GM12873 (cell line): ENCODE results near the gene OTOS.

Experiments used
- CTCF ChIP-seq: IDR thresholded peaks from 2 replicates; pipeline ENCODE4 v1.5.1; 2012; ENCODE audit warnings: low read depth, mild to moderate bottlenecking, moderate library complexity, low read length, control low read depth; ENCODE audit not compliant: insufficient read depth; ENCODE audit errors: missing control alignments

Gene OTOS

GRCh38 chr2:240140511-240140910 lies at the start of gene OTOS:
OTOS (minus strand) TSS chr2:240140658; CDS start chr2:240140326, 332 bp downstream.
- TF ChIP-seq CTCF = no peak

- no peak for TF ChIP-seq CTCF
Observed at GRCh38 chr2:240189686-240190085, 49.2 kb upstream of the OTOS start.

GRCh38 chr2:240187989-240188590 lies 47.6 kb upstream of the OTOS start:
- TF ChIP-seq CTCF = no peak

GRCh38 chr2:240186191-240186725 lies 45.8 kb upstream of the OTOS start:
- no peak for TF ChIP-seq CTCF

GRCh38 chr2:240184656-240185055 lies 44.2 kb upstream of the OTOS start:
- no peak for TF ChIP-seq CTCF

GRCh38 chr2:240183875-240184590 lies 43.6 kb upstream of the OTOS start:
- TF ChIP-seq CTCF = no peak

GRCh38 chr2:240183006-240183874 lies 42.8 kb upstream of the OTOS start:
- TF ChIP-seq CTCF = no peak
